SIG-M5 (cell line): ENCODE data around the gene HAUS8.
"Not testable (repeated sequence)": the region's sequence is repeated elsewhere in the genome, so short reads cannot be mapped to it uniquely, and the experiment has no call there.

ENCODE experiments used
- DNase-seq: peaks from one replicate; lab custom pipeline; 2025; lab: John Stamatoyannopoulos, UW

The HAUS8 gene

DNA sequence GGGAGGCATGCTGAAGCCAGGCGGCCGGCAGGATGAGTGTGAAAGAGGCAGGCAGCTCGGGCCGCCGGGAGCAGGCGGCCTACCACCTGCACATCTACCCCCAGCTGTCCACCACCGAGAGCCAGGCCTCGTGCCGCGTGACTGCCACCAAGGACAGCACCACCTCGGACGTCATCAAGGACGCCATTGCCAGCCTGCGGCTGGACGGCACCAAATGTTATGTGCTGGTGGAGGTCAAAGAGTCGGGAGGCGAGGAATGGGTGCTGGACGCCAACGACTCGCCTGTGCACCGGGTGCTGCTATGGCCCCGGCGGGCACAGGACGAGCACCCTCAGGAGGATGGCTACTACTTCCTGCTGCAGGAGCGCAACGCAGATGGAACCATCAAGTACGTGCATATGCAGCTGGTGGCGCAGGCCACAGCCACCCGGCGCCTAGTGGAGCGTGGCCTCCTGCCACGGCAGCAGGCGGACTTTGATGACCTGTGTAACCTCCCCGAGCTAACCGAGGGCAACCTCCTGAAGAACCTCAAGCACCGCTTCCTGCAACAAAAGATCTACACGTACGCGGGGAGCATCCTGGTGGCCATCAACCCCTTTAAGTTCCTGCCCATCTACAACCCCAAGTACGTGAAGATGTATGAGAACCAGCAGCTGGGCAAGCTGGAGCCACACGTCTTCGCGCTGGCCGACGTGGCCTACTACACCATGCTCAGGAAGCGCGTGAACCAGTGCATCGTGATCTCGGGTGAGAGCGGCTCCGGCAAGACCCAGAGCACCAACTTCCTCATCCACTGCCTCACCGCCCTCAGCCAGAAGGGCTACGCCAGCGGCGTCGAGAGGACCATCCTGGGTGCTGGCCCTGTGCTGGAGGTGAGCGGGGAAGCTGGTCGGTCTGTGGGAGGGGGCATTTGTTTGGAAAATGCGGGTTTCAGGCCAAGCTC, 26.7 kb upstream of the HAUS8 start:
- no peak for DNase-seq

DNA sequence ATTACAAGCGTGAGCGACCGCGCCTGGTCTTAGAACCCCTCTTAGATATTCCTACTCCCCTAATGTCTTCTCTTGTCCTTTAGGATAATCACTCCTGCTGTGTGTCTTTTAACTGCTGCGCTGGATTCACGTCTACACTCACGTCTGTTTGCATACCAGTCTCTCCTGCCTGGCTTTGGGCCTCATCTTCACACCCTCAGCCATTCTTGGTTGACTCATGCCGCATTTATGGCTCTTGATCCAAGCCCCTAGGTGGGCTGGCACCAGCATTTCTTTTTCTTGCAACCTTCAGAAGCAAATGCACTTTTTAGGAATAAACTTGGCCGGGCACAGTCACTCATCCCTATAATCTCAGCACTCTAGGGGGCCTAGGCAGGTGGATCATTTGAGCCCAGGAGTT, 23.1 kb upstream of the HAUS8 start:
- DNase-seq = no peak

DNA sequence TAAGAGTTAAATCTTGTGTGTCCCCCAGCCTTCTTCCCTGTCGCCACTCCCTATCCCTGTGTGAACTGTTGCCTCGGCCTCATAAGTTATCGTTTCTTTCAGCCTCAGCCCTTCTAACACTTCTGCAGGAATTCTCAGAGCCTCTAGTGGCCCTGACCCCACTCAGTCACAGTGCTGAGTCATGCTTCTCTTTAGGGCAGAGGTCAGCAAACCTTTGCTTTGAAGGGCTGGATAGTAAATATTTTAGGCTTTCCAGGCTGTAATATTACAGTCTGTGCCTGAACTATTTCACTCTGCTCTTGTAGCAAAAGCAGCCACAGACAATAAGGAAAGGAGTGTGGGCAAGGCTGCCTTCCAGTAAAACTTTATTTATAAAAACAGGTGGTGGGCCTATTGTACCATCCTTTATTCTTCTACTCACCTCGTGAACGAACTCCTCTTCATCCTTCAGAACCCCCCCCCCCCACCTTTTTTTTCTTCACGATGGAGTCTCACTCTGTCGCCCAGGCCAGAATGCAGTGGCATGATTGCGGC, 22.4 kb upstream of the HAUS8 start:
- DNase-seq = no peak

DNA sequence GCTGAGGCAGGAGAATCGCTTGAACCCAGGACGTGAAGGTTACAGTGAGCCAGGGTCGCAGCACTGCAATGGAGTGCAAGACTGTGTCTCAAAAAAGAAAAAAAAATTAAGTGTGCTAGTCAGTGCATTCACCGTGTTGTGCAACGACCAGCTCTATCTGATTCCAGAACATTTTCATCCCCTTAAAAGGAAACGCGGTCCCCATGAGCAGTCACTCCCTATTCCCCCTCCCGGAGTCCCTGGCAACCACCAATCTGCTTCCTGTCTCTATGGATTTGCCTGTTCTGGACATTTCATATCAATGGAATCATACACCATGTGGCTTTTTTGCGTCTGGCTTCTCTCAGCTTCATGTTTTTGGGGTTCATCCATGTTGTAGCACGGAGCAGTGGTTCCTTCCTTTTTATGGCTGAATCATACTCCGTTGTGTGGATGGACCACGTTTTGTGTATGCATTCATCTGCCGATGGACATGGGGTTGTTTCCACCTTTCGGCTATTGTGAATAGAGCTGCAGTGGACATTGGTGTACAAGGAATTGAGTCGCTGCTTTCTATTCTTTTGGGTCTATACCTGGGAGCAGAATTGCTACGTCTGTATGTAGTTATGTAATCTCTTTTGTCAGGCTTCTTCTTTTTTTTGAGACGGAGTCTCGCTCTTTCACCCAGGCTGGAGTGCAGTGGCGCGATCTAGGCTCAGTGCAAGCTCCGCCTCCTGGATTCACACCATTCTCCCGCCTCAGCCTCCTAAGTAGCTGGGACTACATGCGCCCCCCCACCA, 20.1 kb upstream of the HAUS8 start:
- no peak for DNase-seq

DNA sequence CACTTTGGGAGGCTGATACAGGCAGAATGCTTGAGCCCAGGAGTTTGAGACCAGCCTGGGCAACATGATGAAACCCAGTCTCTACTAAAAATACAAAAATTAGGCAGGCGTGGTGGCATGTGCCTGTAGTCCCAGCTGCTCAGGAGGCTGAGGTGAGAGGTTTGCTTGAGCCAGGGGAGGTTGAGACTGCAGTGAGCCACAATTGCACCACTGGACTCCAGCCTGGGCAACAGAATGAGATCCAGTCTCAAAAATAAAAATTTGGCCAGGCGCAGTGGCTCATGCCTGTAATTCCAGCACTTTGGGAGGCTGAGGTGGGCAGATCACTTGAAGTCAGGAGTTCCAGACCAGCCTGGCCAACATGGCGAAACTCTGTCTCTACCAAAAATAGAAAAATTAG, 19.4 kb upstream of the HAUS8 start:
- DNase-seq = not testable (repeated sequence)

DNA sequence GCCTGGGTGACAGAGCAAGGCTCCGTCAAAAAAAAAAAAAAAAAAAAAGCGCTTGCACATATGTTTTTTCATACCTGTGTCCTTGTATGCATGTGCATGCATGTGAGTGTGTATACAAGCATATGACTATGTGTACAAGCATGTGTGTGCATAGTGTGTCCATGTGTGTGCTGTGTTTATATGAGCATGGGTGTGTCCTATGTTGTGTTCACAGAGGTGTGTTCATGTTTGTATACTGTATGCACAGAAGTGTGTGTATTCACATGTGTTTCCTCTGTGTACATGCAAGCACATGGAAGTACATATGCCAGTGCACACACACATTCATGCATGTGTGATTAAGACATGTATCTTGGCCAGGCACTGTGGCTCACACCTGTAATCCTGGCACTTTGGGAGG, 17.4 kb upstream of the HAUS8 start:
- no peak for DNase-seq

DNA sequence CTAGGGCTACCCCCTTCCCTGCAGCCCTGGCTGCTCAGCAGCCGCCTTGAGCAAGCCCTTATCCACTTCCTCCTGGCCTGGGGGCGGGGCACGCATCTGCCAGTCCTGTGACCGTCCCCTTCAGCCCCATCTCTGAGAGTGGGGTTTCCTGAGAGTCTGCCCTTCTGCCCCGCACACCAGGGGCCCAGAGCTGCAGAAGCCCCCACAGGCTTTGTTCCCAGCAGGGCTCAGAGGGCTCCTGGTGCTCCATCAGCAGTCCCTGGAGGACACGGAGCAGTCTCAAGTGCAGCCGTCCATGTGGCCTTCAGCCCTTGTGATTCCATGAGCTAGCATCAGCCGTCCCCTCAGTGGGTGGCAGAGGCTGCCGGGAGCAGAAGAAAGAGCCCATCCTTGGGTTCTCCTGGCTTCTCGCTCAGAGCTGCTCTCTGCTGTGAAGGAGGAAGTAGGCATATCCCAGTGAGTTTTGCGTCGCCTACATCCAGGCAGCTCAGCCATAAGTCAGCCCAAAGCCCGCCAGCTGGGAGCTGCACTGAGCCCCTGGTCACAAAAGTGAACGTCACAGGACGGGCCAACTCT, 16.6 kb upstream of the HAUS8 start:
- no peak for DNase-seq

DNA sequence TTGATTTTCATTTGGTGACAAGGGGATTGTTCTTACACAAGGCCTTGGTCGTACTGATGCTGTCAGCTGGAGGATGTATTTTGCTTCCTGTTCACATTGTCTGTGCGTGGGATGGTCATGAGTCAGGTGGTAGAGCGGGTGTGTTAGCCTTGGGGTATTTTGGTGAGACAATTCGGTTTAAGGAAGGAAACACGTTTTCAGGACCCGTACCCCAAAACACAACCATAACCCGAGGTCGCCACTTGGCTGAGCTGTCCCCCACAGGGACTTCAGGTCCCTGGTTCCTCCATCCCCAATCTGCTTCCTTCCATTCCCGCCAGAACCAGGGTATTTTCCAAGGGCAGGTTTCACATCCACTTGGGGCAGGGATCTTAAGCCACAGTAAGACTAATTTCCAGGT, 15.3 kb upstream of the HAUS8 start:
- no peak for DNase-seq

DNA sequence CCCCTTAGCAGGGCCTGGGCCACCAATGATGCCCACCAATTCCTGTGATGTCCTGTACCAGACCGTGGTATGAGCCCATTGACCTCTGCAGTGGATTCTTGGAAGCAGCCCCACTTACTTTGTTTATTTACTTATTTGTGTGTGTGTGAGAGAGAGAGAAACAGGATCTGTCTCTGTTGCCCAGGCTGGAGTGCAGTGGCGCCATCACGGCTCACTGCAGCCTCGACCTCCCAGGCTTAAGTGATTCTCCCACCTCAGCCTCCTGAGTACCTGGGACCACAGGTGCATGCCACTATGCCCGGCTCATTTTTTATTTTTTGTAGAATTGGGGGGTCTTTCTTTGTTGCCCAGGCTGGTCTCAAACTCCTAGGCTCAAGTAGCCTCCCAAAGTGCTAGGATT, 13.3 kb upstream of the HAUS8 start:
- no peak for DNase-seq

DNA sequence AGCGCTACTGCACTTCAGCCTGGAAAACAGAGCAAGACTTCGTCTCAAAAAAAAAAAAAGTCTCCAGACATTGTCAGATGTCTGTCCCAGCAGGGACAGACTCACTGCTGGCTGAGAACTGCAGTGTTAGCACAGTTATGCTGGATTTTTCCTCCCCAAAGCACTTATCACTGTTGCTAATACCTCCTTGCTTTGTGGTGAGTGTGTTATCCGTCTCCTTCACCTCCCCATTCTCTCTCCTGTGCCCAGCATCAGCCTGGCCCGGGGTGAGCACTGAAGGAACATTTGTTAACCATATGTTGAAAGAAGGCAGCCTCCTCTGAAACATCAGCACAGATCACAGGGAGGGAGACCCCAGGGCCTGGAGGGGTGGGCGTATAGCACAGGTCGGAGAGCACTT, 11.6 kb upstream of the HAUS8 start:
- no peak for DNase-seq

DNA sequence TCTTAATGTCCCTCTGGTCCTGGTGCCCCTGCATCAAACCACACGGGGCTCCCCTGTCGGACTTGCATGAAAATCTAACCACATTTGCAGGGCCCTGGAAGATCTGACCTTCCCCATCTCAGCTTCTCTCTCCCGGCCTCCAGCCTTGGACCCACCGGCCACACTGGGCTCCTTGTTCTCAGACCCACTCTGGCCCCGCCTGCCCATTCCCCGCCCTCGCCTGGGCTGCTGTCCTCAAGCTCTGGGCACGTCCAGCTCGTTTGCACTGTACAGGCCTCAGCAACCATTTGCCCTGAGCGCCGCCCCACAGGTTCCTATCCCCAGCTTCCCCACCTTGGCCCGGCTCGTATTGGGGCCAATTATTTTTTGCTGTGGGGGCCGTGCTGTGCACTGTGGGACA, 10.9 kb upstream of the HAUS8 start:
- no peak for DNase-seq

DNA sequence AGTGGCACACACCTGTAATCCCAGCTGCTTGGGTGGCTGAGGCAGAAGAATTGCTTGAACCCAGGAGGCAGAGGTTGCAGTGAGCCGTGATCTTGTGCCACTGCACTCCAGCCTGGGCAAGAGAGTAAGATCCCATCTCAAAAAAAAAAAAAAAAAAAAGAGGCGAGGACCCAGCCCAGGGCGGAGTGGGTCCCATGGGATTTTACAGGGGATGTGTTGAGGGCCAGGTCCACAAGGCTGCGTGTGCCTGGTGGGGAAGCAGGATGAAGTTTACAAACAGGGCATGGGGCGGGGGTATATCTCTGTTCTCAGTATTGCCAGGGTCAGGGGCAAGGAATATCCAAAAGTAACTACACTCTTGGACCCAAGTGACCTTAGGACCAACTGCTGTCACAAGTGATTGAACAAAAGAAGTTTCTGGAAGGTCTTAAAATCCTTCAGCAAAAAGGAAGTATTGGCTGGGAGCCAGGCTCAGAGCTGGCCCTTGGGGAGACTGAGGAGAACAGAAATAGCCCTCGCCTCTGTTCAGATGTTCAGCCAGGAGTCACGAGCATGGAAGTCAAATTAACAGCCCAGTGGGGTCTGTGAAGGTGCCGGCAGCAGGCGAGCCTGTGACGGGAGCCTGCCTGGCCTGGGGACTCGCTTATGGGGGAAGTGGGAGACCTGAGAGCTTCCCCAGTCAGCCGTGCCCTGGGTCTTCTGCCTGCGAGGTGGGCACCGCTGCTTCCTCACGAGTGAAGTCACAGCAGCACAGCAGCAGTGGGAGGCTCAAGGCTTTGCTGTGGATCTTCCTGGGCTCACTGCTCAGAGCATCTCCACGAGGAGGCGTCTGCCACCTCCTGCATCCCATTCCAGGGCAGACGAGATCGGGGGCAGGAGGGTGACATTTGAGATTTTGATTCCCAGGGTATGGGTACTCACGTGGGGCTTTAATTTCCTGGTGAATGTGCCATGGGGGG, 6.7 kb upstream of the HAUS8 start:
- no peak for DNase-seq

DNA sequence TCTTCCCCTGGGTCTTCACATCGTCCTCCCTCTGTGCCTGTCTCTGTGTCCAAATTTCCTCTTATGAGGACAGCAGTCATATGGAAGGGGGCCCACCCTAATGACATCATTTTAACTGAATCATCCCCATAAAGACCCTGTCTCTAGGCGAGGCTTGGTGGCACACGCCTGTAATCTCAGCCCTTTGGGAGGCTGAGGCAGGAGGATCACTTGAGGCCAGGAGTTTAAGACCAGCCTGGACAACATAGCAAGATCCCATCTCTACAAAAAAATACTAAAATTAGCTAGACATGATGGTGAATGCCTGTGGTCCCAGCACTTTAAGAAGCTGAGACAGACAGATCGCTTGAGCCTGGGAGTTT, 5.2 kb upstream of the HAUS8 start:
- DNase-seq = no peak

DNA sequence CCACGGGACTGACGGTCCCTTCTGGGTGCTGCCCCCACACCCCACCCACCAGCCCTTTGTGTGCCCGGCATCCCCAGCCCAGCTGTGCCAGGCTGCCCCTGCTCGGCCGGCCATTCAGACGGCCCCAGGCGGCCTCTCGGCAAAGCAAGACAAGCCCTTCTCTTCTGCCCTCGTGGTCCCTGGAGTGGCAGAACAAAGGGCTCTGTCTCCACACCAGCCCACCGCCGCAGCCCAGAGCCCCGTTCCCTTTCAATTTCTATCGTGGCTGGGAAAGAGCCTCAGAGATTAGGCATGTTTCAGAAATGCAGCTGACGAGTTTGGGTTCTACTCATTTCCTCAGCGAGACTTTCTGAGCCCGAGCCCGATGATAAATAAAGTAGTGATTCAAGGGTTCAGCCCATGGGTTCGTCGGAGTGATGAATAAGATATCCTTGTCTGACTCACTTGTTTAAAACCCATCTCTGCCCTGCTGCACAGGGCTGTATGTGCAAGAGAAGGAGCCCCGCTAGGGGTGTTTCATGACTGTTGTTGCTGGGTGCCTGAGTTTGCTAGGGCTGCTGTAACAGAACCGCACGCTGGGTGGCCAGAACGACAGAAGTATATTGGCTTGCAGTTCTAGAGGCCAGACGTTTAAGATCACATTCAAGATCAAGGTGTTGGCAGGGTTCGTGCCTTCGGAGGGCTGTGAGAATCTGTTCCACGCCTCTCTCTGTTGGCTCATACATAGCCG, 4.6 kb upstream of the HAUS8 start:
- no peak for DNase-seq

DNA sequence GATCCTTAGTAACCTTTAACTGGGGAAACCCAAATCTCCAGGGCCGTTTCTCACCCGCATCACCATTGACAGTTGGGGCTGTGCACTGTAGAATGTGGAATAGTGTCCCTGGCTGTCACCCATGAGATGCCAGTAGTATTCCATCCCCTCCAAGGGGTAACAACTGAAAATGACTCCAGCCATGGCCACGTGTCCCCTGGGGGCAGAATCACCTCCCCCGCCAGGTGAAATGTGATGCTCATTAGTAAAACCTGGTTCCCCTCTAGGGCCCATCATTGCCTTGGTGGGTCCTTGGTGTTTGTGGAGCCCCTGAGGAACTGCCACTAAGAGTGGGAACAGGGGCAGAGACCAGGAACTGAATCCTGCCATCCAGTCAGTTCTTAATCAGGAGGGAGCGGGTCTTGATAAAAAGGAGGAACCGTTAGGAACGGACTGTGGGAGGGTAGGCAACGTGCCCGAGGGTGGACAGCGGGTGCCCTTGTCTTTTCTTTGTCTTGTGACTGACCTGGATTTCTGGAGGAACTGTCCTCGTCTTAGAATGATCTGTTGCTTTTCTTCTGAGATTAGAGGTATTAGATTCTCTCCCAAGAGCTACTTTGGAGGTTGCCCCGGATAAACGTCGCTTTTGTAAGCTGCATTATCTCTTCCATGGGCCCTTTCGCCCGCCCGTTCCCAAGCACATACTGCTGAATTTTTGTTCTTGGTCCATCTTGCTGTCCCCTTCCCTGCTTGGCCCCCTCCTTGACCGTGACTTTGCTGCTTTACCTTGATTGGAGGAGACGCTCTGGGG, 3.9 kb upstream of the HAUS8 start:
- DNase-seq = no peak

DNA sequence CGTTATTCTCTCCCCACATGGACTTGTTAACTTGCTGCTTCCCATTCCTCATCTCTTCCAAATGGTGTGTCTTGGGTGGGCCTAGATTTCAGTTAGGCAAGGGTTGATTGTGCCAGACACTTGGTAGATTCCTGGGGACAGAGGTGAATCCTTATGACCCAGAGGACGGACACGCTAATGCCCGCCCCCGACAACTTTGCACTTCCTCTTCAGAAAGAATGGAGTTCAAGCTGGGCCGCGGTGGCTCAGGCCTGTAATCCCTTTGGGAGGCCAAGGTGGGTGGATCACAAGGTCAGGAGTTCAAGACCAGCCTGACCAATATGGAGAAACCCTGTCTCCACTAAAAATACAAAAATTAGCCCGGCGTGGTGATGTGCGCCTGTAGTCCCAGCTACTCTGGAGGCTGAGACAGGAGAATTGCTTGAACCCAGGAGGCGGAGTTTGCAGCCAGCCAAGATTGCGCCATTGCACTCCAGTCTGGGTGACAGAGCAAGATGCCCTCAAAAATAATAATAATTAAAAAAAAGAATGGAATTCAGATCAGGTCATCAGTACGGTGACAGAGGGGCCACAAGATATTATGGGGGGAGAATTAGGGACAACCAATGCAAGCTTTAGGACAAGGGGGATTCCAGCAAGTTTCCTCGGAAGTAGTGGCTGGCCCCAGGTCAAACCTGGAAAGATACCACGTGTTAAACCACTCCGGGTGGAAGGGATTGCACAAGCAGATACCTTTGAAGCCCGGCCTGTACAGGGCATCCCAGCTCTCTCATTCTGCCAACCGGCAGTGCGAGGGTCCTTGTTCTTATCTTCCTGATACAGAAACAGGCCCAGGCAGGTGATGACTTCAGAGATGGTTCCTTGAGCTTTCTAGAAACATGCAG, 3.0 kb upstream of the HAUS8 start:
- no peak for DNase-seq

DNA sequence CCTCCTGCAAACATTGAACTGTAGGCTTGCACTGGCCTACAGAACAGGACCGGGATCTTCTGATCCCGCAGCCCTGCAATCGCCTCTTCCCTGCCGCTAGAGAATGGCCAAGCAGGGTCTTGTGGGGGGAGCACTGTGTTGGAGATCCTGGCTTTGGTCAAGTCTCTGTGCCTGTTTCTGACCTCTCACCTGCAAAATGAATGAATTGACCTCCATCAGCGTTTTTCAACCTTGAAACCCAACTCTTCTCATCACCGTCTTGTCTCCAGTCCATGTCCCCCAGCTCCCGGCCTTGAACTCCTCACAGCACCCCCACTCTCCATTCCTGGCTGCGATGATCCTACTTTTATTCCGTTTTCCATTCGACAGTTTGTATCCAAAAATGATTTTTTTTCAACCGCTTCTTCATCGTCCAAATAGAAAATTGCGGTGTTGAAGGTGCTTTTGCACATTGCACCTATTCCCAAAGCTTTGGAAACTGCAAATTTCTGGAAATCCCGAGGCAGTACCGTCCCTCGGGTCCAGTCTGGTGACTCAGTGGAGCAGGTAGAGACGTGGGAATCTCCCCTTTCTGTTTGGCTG, 2.3 kb upstream of the HAUS8 start:
- no peak for DNase-seq

DNA sequence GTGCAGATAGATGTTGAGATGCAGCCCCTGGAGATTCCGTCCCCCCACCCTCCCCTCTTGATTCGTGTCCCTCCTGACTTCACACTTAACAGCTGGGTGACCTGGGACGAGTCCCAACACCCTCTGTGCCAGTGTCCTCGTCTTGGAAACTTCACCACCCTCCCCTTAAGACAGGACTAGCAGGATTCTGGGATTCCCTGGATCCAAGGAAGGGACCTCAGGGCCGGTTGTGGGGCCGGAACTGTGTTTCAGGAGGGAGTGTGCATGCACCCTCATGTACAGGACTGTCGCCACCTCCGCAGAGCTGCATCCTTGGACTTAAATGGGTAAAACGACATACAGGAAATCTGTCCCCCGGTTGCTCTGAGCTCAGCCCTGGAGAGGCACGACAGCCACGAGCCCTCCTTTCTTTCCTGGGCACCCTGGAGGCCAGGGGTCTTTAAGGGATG, 1.3 kb upstream of the HAUS8 start:
- no peak for DNase-seq
